Trophoblast cell (in vitro differentiated cells and primary cell): Measurements from ENCODE around the gene BOD1L1.

Experiments
- DNase-seq, 2 donors: peaks; one replicate each; pipeline ENCODE4 v3.0.0-alpha.2; 2016
- H2AFZ ChIP-seq: 2 replicates; pipeline ENCODE4 v1.6.1; 2013; ENCODE audit warnings: low read length, moderate library complexity, mild to moderate bottlenecking; ENCODE audit not compliant: insufficient read depth, poor library complexity
- H2AK5ac ChIP-seq: 2 replicates; pipeline ENCODE4 v1.6.1; 2013; ENCODE audit warnings: mild to moderate bottlenecking, low read length
- H2BK120ac ChIP-seq: 2 replicates; pipeline ENCODE4 v1.6.1; 2013; ENCODE audit warnings: low read length, mild to moderate bottlenecking, moderate library complexity; ENCODE audit not compliant: insufficient read depth, poor library complexity
- H2BK12ac ChIP-seq: 2 replicates; pipeline ENCODE4 v1.6.1; 2013; ENCODE audit warnings: mild to moderate bottlenecking, low read length, moderate library complexity
- H2BK5ac ChIP-seq: 2 replicates; pipeline ENCODE4 v1.6.1; 2013; ENCODE audit warnings: low read length, low read depth, moderate library complexity, mild to moderate bottlenecking; ENCODE audit not compliant: poor library complexity
- H3K14ac ChIP-seq: 2 replicates; pipeline ENCODE4 v1.6.1; 2013; ENCODE audit warnings: mild to moderate bottlenecking, low read length
- H3K18ac ChIP-seq: 2 replicates; pipeline ENCODE4 v1.6.1; 2013; ENCODE audit warnings: mild to moderate bottlenecking, low read length
- H3K23ac ChIP-seq: 2 replicates; pipeline ENCODE4 v1.6.1; 2013; ENCODE audit warnings: low read length
- H3K27ac ChIP-seq: 2 replicates; pipeline ENCODE4 v1.5.1; 2013; ENCODE audit warnings: low read depth, mild to moderate bottlenecking, inconsistent platforms, low read length, moderate library complexity
- H3K27me3 ChIP-seq: 2 replicates; pipeline ENCODE4 v1.6.1; 2013; ENCODE audit warnings: inconsistent platforms, mild to moderate bottlenecking, low read length, moderate library complexity; ENCODE audit not compliant: insufficient read depth
- H3K36me3 ChIP-seq, 2 experiments: 1 replicate in 1 of 2; 2 replicates in 1 of 2; pipeline ENCODE4 v1.6.1; 2013; ENCODE audit warnings: low read length in 2 of 2, mild to moderate bottlenecking in 2 of 2, moderate library complexity in 1 of 2; ENCODE audit not compliant: insufficient read depth in 2 of 2, control insufficient read depth in 1 of 2
- H3K4ac ChIP-seq: 2 replicates; pipeline ENCODE4 v1.6.1; 2013; ENCODE audit warnings: low read depth, mild to moderate bottlenecking, low read length, moderate library complexity
- H3K4me1 ChIP-seq, 2 experiments: 1 replicate in 1 of 2; 2 replicates in 1 of 2; pipeline ENCODE4 v1.6.1; 2013; ENCODE audit warnings: low read length in 2 of 2, mild to moderate bottlenecking in 2 of 2, moderate library complexity in 1 of 2; ENCODE audit not compliant: insufficient read depth in 2 of 2, control insufficient read depth in 1 of 2
- H3K4me2 ChIP-seq: 2 replicates; pipeline ENCODE4 v1.6.1; 2013; ENCODE audit warnings: inconsistent platforms, mild to moderate bottlenecking, low read length, moderate library complexity
- H3K4me3 ChIP-seq: 2 replicates; pipeline ENCODE4 v1.5.1; 2013; ENCODE audit warnings: mild to moderate bottlenecking, low read depth, low read length, inconsistent platforms
- H3K79me1 ChIP-seq: one replicate; pipeline ENCODE4 v1.6.1; 2013; ENCODE audit warnings: low read length
- H3K79me2 ChIP-seq: 2 replicates; pipeline ENCODE4 v1.6.1; 2013; ENCODE audit warnings: low read length, mild to moderate bottlenecking; ENCODE audit not compliant: control insufficient read depth, insufficient read depth, poor library complexity
- H3K9ac ChIP-seq: 2 replicates; pipeline ENCODE4 v1.6.1; 2013; ENCODE audit warnings: mild to moderate bottlenecking, low read length
- H3K9me3 ChIP-seq: 2 replicates; pipeline ENCODE4 v1.6.1; 2013; ENCODE audit warnings: low read depth, mild to moderate bottlenecking, control low read depth, inconsistent platforms, low read length; ENCODE audit not compliant: insufficient read depth
- H4K12ac ChIP-seq: 2 replicates; pipeline ENCODE4 v1.6.1; 2013; ENCODE audit warnings: low read depth, mild to moderate bottlenecking, low read length, moderate library complexity
- H4K8ac ChIP-seq: 2 replicates; pipeline ENCODE4 v1.6.1; 2013; ENCODE audit warnings: low read depth, mild to moderate bottlenecking, low read length, moderate library complexity
- H4K91ac ChIP-seq: one replicate; pipeline ENCODE4 v1.6.1; 2013; ENCODE audit warnings: low read depth, mild to moderate bottlenecking, low read length, moderate library complexity
- WGBS: extraction: QIAGEN DNeasy Blood & Tissue Kit; methylation state at CpG from one replicate; pipeline ENCODE4 v1.1.7; 2013; ENCODE audit warnings: missing lambda C conversion rate; ENCODE audit not compliant: insufficient read length, insufficient coverage; ENCODE audit errors: extremely low coverage; 5-methylcytosine and 5-hydroxymethylcytosine counted together

The BOD1L1 gene

DNA sequence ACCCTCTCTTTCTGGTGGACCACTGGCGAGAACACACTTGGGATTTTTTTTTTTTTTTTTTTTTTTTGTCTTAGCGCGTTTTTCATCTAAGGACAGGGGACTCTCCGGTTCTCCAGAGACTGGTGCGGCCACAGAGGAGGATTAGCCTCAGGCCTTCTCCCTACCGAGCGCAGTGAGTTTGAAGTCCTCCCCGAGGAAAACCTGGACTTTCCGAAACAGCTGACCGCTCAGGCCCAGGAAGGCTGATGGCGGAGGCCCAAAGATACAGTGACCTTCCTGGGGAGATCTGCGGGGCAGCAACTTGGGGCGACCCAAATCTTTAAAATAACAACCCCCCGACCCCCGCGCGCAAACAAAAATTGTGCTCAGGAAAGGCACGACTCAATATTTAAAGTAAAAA lies 92.4 kb downstream of the BOD1L1 start:
- Histone ChIP-seq H4K8ac (no peak overlapping the region), H3K27me3 (peaks cover 92% of the 10 kb centered on the region), H3K4ac (no peak overlapping the region), H3K79me2 (no peaks in the 10 kb centered on the region), H2BK5ac (no peak overlapping the region), H3K4me2 (no peak overlapping the region), H3K79me1 (no peaks in the 10 kb centered on the region), H2BK120ac (no peak overlapping the region), H2AK5ac (no peak overlapping the region), H2BK12ac (no peak overlapping the region), H4K91ac (no peak overlapping the region), H3K23ac (no peak overlapping the region), H3K36me3 (no peaks in the 10 kb centered on the region), H3K27ac (no peak overlapping the region), H3K4me1 (no peaks in the 10 kb centered on the region), H3K9ac (no peak overlapping the region), H4K12ac (no peak overlapping the region), H2AFZ (no peak overlapping the region), H3K9me3 (peaks cover 7% of the 10 kb centered on the region), H3K4me3 (no peak overlapping the region), H3K18ac (no peak overlapping the region), H3K14ac (no peak overlapping the region)
- no peak for DNase-seq
- no CpG with 5 or more reads among the region's 18 CpGs for WGBS

DNA sequence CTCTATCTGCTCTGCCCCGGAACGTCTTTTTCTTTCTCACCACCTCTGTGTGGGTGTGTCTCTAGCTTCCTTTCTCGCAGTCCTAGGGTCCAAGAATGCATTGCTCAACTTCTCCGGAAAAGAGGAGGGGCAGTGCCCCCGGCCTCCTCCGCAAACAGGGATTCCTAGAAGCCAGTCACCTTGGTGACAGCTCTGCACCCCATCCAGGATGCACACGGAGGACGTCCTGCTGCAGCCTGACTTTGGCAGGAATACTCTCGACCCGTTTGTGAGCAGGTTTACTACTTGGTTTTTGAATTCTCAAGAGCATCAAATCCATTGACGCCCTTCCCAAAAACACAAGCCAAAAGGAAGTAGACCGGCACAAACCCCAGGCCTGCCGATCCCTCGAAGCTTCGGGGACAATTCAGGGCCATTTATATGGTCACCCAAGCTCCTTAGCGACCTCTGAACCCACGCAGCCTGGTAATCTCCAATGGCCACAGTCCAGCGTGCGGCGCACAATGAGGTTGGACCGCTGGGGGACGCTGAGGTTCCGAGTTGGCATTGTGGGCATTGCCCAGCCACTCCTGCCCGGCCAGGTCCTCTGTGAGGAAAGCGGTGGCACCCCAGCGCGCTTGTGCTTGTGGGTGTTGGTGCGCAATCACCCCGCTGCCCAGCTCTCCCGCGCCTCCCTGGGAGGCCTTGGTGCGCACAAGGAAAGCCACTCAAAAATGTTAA lies 93.0 kb downstream of the BOD1L1 start:
- Histone ChIP-seq H3K4me1 (no peaks in the 10 kb centered on the region), H3K23ac (no peak overlapping the region), H3K14ac (no peak overlapping the region), H3K4me3 (no peak overlapping the region), H3K27ac (no peak overlapping the region), H2BK12ac (no peak overlapping the region), H4K8ac (no peak overlapping the region), H3K27me3 (peaks cover 92% of the 10 kb centered on the region), H2AFZ (no peak overlapping the region), H3K79me2 (no peaks in the 10 kb centered on the region), H3K79me1 (no peaks in the 10 kb centered on the region), H4K12ac (no peak overlapping the region), H2BK5ac (no peak overlapping the region), H3K4me2 (no peak overlapping the region), H4K91ac (no peak overlapping the region), H2AK5ac (no peak overlapping the region), H3K18ac (no peak overlapping the region), H3K9me3 (peaks cover 11% of the 10 kb centered on the region), H3K9ac (no peak overlapping the region), H2BK120ac (no peak overlapping the region), H3K4ac (no peak overlapping the region), H3K36me3 (no peaks in the 10 kb centered on the region)
- DNase-seq: no peak
- WGBS: no CpG with 5 or more reads among the region's 32 CpGs

DNA sequence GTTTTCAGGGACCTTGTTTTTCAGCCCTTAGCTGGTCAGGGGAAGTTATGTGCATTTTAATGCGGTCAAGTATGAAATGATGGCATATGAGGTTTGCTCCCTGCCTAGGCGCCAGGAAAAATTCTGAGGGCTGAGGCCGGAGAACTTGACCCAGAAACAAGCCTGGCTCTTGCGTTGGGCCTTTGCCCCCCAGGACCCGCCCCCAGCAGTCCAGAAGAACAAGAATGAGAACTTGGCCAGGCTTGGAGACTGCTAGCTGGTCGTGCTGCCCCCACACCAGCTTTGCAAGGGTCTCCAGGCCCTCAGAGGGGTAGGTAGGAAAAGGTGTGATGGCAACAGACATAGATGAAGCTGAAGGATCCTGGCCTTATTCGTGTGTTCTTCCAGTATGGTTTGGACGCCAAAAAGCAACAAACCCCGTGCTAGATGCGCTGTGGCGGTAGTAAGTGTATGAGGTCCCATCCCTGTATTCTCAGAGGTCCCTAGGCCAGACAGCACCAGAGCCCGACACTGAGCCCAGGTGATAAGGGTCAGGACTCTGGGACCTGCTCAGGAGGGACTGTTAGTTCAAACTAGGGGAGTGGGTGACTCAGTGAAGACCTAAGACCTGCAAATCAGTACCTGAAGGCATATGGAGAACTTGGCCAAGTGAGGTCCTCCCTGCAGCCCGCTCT lies 93.7 kb downstream of the BOD1L1 start:
- no peak overlapping the region for H2BK5ac ChIP-seq
- no peak overlapping the region for H3K27ac ChIP-seq
- H3K79me1 ChIP-seq: no peaks in the 10 kb centered on the region
- no peak overlapping the region for H3K4me2 ChIP-seq
- H2AK5ac ChIP-seq: no peak overlapping the region
- no peak overlapping the region for H3K9ac ChIP-seq
- H4K12ac ChIP-seq: no peak overlapping the region
- no CpG with 5 or more reads among the region's 13 CpGs for WGBS
- peaks cover 14% of the 10 kb centered on the region for H3K9me3 ChIP-seq
- H3K4ac ChIP-seq: no peak overlapping the region
- DNase-seq: no peak
- peaks cover 93% of the 10 kb centered on the region for H3K27me3 ChIP-seq
- H3K4me3 ChIP-seq: no peak overlapping the region
- no peak overlapping the region for H2AFZ ChIP-seq
- no peak overlapping the region for H4K91ac ChIP-seq
- H4K8ac ChIP-seq: no peak overlapping the region
- H3K36me3 ChIP-seq: no peaks in the 10 kb centered on the region
- no peak overlapping the region for H2BK120ac ChIP-seq
- H3K14ac ChIP-seq: no peak overlapping the region
- H2BK12ac ChIP-seq: no peak overlapping the region
- no peak overlapping the region for H3K18ac ChIP-seq
- no peaks in the 10 kb centered on the region for H3K4me1 ChIP-seq
- no peak overlapping the region for H3K23ac ChIP-seq
- H3K79me2 ChIP-seq: no peaks in the 10 kb centered on the region

DNA sequence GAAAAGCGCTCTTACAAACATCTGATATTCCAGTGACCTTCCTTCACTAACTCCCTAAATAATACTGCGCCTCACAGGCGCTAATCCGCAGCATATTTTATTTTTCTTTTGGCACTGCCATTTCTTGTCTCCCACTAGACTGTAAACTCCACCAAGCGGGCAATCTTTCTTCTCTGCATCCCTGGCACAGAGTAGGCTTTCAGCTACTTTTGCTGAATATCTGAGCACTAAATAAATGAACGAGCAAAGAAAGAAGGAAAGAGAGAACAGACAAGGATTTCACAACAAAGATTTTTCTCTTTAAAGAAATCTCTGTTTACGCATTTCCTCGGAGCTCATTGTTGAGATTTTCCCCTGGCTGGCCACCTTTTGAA lies 95.9 kb downstream of the BOD1L1 start:
- H3K4me2 ChIP-seq: no peak overlapping the region
- H3K36me3 ChIP-seq: no peaks in the 10 kb centered on the region
- no peak overlapping the region for H2AK5ac ChIP-seq
- no peak overlapping the region for H3K27ac ChIP-seq
- no peak overlapping the region for H2BK120ac ChIP-seq
- no peak overlapping the region for H3K23ac ChIP-seq
- no peak overlapping the region for H4K8ac ChIP-seq
- H4K91ac ChIP-seq: no peak overlapping the region
- H3K4me1 ChIP-seq: no peaks in the 10 kb centered on the region
- H3K9ac ChIP-seq: no peak overlapping the region
- H4K12ac ChIP-seq: no peak overlapping the region
- H2BK12ac ChIP-seq: no peak overlapping the region
- H2AFZ ChIP-seq: no peak overlapping the region
- no peak overlapping the region for H2BK5ac ChIP-seq
- H3K9me3 ChIP-seq: peaks cover 7% of the 10 kb centered on the region
- H3K79me2 ChIP-seq: no peaks in the 10 kb centered on the region
- H3K18ac ChIP-seq: no peak overlapping the region
- no peaks in the 10 kb centered on the region for H3K79me1 ChIP-seq
- H3K4me3 ChIP-seq: no peak overlapping the region
- H3K4ac ChIP-seq: no peak overlapping the region
- no peak for DNase-seq
- peaks cover 91% of the 10 kb centered on the region for H3K27me3 ChIP-seq
- WGBS: no CpG with 5 or more reads among the region's 8 CpGs
- no peak overlapping the region for H3K14ac ChIP-seq
